ENCODE measurements around the gene SLC16A8.
"Not testable (repeated sequence)": the region's sequence is repeated elsewhere in the genome, so short reads cannot be mapped to it uniquely, and the experiment has no call there.

SLC16A8 gene

DNA sequence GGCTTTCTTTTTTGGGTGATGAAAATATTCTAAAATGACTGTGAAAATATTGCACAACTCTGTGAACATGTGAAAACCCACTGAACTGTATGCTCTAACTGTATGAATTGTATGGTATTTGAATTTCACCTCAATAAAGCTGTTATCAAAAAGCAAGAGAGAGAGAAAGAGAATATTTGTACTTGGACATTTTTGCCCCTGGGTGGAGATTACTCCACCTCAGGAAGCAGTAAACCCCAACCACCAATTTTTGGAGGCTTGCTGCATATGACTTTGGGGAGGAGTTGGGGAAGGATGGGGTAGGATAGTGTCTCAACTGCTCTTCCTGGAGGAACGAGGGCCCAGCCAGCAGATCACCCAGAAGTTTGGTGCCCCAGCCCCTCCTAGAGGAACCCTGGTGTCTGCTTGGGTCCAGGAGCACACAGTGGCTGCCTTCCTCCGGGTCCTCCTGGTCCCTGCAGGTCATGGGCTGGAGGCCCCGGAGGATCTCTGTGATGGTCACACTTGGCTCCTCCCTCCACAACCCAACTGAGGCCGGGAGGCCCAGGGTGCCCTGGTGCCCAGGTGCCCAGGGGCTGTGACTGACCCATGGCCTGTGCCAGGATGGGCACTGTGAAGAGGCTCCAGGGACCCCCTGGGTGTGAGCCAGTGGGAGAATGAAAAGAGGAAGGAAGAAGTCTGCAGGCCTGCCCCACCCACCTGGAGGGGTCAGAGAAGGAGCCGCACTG lies 42.1 kb downstream of the SLC16A8 start:
- no peak for DNase-seq

DNA sequence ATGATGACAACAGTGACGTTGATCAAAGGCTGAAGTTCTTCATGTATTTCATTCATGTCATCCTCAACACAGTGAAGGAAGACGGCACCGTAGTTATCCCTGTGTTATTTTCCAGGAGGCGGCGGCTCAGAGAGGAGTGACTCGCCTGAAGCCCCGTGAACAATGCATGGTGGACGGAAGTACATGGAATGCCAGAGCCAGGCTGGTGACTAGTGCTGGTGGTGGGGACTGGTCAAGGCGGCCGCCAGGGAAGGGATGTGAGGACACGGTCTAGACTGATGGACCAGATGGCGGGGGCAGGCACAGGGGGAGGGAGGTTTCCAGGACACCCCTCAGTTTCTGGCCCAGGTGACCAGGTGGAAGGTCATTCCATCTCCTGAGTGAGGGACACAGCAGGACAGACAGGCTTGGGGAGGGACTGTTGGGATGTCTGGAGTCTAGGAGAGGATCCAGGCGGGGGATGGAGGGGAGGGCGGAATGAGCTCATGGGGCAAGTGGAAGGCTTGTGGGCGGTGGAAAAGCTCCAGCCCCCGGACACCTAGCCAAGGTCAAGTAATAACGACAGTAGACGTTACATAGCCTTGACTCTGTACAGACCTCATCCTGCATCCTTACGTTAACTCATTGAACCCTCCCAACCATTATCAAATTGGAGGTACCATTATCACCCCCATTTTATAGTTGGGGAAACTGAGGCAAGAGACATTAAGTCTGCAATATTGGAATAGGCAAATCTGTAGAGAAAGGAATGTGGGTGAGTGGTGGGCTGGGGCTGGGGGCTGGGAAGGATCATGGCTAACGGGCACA lies 42.8 kb downstream of the SLC16A8 start:
- no peak for DNase-seq

DNA sequence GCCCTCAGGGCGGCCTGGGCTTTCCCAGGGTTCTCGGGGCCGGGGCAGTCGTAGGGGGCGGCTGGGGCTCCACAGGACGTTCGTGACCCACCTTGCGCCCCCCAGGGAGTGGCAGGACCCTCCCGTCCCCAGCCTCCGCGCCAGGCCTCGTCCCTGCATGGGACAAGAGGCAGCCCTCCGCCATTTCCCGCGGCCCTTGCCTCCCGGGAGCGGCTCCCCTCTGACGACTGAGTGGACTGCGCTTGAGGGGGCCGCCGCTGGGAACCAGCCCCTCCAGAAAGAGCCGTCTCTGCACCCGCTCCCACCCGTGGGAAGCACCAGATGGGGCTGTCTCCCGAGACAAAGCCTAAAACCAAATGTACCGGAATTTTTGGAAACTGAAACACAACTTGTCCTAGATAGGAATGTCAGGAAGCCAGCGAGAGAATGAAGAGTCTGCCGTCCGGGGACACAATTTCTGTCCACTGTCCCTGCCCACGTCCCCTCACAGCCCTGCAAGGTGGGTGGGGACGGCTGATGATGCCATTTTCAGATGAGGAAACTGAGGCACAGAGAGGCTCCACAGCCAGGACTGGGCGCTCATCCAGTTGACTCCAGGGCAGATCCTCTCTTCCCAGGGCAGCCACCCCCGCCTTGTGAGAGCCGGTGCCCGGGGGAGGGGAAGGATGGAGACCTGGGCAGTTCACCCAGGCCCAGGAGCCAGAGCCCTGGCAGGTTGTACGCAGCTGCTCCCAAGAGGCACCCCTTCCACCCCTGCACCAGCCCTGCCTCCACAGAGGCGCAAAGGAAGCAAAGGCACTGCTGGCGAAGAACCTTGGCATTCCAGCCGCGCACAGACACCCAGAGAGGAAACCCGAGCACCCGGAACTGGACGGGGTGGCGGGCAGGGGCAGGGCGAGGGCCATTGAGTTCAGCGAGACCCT lies 44.8 kb downstream of the SLC16A8 start:
- no peak for DNase-seq

DNA sequence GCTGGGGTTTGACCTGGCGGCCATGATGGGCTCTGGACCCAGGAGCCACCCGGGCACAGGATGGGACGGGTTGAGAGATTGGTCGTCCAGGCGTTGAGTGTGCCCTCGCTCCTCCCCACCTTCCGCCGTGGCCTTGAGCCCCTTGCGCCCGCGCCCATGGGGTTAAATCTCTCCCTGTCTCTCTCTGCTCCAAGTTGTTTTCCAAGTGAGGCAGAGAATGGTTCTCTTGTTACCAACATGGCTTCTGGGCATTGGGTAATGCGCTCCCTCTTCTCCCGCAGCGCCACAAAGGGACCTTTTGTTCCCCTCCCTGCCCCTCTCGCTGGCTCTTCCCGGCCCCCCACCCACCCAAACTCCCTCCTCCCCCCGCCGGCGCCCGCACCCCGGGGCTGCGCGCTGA lies 45.6 kb downstream of the SLC16A8 start:
- DNase-seq: no peak

DNA sequence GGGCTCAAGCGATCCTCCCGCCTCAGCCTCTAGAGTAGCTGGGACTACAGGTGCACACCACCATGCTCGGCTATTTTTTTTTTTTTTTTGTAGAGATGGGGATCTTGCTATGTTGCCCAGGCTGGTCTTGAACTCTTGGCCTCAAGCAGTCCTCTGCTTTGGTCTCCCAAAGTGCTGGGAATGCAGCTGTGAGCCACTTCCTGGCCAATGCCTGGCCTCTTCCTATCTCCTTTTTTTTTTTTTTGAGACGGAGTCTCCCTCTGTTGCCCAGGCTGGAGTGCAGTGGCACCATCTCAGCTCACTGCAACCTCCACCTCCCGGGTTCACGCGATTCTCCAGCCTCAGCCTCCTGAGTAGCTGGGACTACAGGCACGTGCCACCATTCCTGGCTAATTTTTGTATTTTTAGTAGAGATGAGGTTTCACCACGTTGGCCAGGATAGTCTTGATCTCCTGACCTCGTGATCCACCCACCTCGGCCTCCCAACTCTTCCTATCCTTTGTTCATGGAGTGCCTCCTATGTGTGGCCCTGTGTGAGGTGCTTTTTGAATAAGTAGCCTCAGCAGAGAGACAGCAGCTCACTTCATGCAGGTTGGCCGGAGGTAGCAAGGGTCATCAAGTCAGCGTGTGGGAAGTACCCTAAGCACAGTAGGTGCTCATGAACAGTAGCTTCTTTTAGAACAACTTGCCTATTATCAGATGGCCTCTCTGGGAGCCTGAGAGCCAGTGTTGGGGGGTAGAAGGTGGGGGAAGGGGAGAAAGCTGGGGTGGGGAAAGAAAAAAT lies 46.4 kb downstream of the SLC16A8 start:
- DNase-seq: not testable (repeated sequence)

DNA sequence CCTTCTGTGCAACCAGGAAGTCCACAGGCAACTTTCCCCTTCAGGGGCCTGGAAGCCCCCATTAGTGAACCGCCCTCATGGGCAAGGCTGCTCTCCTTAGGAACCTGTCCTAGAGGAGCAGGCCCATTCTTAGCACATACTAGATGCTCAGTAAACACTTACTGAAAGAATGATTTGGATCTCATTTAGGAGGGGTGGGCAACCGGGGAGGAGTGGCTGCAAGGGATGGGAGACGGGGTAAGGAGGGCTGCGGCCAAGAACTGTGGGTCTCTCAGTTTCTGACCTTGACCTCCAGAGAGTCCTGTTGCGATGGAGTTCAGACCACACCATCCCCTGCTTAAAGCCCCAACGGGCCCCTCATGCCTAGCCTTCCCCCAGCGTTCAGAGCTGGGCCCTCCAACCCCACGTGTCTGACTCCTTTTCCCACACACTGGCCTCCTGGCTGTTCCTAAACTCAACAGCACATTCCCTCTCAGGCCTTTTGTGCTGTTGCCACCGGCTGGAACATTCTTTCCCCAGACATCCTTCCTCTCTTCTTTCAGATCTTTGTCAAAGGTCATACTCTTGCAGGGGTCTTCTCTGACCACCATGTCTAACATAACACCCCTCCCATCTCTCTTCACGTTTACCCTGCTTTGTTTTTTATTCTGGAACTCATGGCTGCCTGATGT lies 47.5 kb downstream of the SLC16A8 start:
- DNase-seq: no peak

DNA sequence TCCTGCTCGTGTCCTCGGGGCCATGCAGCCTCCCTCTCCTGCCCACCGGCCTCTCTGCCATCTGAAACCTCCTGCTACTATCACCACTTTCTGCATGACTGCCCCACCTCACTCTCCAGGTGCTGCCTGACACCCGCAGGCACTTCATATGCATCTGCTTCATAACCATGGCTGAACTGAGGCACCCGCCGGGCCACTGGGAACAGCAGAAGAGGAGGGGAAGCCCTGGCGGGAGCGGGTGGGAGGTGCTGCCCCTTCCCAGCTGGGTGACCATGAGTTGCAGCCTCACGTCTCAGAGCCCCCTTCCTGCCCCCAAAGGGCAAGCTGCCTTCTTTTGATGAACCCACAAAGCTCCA lies 48.5 kb downstream of the SLC16A8 start:
- no peak for DNase-seq

DNA sequence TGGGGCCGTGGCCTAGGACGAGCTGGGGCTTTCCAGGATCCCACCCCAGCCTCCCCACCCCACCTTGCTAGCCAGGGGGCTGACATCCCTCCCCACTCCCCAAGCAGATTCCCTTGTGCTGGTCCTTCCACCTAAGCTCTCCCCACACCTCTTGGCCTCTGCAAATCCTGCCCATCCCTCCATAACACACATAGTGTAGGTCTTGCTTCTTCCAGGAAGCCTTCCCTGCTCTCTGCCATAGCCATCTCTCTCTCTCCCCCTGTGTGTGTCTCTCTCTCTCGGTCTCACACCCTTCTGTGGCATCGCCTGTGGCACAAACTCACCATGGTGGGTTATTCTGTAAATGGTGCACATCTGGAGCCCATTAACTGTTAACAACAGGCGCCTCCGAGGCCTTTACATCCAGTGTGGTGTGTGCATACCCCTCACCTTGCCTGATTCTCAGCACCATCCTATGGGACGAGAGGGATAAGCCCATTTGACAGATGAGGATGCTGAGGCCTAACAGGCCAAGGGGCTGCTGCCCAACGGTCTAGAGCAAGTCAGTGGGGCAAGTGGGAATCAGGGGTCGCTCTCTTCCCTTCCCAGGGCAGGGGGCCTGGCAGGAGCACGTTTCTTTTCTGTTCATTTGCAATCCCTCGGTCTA lies 49.0 kb downstream of the SLC16A8 start:
- no peak for DNase-seq

DNA sequence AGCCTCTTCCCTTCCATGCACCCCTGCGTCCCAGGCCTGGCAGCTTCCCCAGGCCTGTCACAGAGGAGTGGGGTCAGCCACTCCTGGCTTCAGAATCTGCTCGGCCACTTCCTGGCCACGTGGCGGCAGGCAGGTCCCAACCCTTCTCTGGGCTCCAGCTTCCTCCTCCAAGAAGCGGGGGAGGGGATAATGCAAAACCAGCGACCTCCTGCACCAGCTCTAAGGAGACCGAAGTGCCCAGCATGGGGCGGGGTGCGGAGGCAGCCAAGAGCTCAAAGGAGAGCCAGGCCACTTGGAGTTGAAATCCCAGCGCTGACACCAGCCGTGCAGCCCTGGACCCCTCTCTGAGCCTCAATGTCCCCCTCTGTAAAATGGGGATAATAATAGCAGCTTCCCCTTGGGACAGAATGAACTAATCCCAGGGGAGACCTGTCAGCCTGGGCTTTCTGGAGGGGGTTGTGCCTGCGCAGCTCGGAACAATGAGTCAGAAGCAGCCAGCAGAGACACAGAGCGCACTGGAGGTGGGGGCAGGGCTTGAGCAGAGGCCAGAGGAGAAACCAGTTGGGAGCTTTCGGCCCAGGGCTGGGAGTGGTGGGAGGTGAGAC lies 49.6 kb downstream of the SLC16A8 start:
- DNase-seq: no peak

DNA sequence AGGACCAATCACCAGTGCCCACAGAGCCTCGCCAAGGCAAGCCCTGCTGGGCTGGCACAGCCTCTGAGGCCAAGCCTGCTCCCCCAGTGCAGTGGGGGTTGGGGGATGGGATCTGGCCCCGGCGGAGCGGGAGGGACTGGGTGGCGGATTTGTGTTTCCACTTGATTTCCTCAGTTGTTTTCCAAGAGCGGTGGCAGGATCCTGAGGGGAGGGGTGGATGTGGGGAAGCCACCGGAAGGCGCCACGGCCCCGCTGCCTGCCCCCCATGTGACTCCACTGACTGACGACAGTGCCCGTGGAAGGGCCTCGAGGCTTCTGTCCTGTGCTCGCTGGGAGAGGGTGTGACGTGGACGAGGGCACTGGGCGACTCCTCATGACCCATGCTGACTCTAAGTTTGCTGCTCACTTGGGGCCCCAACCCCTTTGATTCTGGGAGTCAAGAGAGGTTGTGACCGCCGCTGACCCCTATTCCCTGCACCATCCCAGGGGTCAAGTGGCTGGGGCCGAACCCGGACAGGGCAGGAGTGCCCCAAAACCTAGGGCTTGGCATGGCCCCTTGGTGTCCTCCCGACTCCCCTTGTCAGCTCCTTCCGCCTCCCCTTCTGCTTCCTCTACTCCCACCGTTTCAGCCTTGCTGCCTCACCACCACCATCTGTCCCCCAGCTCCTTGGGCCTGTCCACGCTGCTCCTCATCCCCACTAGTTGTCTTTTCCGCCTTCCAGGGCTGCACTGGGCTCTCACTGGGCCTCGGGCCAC lies 50.3 kb downstream of the SLC16A8 start:
- DNase-seq: no peak

DNA sequence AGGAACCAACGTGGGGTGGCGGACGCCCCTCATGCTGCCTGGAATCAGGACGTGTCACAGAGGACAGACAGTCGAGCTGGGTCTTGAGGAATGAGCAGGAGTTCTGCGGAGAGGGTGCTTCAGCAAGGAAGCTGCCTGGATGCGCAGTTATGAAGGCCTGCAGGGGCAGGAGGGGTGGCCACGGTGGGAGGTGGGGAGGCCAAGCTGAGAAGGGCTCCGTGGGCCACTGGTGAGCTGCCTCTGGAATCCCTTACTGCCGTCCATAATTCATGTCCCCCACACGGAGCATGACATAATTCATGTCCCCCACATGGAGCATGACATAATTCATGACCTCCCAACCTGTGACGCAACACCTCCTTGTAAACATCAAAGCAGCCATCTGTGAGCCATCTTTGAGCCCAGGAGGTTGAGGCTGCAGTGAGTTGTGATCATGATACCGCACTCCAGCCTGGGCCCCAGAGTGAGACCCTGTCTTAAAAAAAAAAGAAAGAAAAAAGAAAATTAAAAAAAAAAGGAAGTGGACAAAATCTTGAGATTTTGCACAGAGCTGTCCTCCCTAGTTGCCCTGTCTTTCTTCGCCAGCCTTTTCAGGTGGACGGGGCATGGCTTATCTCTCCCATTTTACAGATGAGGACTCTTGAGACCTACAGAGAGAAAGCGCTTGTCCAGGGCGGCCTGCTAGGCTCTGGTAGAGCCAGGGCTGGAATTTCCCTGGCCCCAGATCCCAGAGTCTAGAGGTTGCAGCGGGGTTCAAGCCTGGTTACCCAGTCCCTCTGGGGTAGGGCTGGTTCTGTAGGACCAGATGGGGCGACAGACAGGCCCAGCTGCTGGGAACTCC lies 51.1 kb downstream of the SLC16A8 start:
- DNase-seq: no peak

DNA sequence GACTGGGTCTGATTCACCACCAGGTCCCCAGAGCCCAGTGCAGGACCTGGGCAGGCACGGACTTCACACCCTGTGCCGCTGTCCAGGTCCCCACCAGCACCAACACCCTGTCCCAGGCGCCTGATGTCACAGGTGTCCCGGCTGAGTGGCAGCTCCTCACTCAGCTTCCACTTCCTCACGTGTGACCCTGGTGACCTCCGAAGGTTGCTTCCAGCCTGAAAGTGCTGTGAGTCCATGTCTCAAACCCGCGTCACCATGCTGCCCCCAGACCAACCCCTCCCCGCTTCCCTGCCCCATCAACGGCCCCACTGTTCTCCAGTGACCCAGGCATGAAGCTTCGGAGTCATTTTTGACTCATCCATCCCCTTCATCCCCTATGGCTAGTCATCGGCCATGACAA lies 52.5 kb downstream of the SLC16A8 start:
- no peak for DNase-seq

DNA sequence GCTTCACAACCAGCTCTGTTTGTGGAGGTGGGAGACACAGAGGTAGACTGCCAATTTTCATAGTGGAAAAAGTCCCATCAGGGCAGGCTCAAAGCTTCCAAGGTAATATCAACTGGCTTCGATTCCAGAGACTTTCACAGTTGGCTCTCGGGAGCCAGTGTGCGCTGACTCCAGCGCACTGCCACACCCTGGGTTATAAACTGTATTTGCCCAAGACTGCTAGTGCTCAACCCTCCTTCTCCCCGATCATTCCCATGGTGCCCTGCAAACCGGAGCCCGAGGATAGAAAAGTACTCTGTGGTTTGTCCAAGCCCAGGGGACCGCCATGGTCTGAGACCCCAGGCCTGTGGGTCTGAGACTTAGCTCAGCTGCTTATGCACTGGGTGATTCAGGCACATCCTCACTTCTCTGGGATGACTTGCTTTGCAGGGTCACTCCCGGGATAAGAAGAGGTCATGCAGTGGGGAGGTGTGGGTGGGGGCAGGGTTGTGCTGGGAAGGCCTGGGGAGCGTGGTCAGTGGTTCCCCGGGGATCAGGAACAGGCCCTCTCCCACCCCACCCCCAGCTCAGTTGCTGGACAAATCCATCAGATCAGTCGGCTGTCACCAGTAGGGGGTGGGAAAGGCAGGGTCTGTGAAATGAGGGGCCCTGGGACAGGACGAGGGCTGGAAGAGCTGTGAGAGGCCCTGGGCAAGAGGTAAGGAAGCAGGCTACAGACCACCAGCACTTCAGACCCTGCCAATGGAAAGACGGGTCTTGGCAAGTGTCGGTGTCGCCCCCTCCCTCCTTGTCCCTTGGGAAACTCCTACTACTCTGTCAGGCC lies 53.5 kb downstream of the SLC16A8 start:
- DNase-seq: no peak

DNA sequence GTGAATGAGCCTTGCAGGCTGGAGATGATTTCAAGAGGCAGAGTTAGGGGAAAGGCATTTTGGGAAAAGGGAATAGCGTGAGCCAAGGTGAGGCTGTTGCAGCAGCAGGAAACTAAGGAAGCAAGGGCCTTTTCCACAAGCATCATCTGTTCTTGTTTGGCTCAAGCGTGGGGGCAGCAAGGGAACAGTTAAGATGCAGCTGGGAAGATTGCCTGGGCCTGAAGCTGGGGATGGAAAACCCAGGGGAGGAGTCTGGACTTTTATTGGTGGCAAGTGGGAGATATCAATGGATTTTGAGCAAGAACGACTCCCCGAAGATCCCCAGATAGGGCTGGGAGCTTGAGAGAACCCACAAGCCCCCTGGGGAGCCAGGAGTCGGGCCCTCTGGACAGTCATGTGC lies 54.1 kb downstream of the SLC16A8 start:
- no peak for DNase-seq

DNA sequence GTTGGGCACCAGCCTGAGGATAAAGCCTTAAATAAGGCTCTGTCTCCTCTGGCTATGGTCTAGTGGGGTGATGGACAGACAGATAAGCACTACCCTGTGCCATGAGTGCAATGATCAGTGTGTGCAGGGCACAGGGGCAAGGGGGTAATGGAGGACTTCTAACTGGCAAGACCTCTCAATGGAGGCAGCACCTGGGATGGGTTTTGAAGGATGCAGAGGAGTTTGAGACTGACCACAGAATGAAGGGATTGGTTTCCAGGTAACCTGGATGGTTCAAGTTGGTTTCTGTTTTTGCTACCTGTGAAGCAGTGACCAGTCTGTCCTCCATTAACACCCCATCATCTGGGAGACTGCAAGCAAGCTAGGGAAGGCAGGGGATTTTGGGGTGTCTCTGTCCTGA lies 54.6 kb downstream of the SLC16A8 start:
- no peak for DNase-seq

DNA sequence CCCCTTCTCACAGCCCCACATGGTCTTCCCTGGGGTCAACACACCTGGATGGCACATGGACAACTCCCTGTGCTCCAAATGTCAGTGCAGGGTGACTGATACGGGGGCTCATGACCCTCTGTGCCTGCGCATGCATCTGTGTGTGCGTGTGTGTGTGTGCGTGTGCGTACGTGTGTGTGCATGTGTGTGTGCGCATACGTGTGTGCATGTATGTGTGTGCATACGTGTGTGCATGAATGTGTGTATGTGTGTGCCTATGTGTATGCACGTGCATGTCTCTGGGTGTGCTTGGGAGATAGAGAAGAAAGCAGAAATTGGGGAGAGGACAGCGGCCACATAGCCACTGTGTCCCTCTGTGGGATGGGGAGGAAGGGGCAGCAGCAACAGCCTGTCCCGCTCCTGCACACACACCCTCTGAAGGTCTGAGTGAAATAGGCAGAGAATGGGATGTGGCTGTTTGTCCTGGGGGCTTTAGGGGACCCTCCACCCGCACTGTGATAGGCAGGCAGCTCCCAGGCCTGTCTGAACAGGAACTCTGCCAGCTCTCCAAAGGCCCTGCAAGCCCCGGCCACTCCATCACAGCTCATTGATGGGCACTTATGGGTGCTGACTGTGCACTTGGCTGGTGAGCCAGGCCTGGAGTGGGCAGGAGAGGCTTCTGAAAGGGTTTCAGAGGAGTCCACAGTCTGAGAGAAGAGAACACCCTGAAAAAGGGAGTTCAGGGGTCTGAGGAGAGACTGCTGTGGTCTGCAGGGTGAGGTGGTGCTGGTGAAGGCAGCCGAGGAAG lies 55.4 kb downstream of the SLC16A8 start:
- DNase-seq: peak; percentile 76
